ENCODE data around the gene FBXO36.

FBXO36 gene

DNA sequence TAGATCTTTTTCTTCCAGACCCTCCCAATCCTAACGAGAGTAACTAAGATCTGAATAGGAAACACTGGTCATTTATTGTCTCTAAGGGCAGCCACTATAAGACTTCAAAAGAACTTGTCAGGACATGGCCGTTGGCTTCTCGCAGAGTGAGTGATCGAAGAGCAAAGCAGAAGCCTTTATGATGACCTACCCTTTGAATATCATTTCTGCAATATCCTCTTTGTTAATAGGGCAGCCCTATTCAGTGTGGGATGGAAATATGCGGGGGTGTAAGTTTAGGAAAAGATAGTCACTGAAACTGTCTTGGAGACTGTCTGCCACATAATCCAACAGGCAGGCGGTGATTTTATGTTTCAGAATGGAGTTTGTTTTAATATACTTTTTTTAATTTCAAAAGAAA, 70.9 kb downstream of the FBXO36 start:
- in situ Hi-C loops (cut with HindIII; ENCODE audit: low pct_ligation_motif_present, low sequenced_read_pairs), result no loop called here
- DNase-seq, result no peak
- Histone ChIP-seq H3K4me3 (ENCODE audit: low read depth, low read length) (no peak overlapping the region), H3K27ac (no peak overlapping the region), H3K27me3 (replicated peaks) (no peaks in the 10 kb centered on the region), H3K36me3 (replicated peaks) (no peaks in the 10 kb centered on the region)
- TF ChIP-seq, protein P1, sequence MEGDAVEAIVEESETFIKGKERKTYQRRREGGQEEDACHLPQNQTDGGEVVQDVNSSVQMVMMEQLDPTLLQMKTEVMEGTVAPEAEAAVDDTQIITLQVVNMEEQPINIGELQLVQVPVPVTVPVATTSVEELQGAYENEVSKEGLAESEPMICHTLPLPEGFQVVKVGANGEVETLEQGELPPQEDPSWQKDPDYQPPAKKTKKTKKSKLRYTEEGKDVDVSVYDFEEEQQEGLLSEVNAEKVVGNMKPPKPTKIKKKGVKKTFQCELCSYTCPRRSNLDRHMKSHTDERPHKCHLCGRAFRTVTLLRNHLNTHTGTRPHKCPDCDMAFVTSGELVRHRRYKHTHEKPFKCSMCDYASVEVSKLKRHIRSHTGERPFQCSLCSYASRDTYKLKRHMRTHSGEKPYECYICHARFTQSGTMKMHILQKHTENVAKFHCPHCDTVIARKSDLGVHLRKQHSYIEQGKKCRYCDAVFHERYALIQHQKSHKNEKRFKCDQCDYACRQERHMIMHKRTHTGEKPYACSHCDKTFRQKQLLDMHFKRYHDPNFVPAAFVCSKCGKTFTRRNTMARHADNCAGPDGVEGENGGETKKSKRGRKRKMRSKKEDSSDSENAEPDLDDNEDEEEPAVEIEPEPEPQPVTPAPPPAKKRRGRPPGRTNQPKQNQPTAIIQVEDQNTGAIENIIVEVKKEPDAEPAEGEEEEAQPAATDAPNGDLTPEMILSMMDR (IDR thresholded peaks at IDR 0.05; ENCODE audit: low read depth, low read length, missing control alignments), result no peak

DNA sequence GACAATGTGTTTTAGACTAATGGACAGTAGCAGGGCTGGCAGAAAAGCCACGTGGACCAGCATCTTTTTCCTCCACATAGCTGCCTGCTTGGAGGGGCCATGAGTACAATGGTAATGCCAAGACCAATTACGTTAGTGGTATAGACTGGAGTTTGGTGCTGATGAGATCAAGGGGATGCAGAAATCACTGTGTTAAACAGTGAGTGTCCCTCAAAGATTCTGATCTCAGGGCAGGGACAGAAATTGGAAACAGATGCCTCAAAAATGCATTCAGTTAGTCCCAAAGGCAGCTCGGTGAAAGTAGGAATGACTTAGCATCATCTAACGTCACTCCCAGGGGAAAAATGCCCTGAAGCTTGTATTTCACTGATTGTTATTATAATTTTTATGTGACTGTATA, 74.0 kb downstream of the FBXO36 start:
- in situ Hi-C loops (cut with HindIII; ENCODE audit: low pct_ligation_motif_present, low sequenced_read_pairs), result no loop called here
- DNase-seq, result no peak
- H3K4me3 ChIP-seq (ENCODE audit: low read depth, low read length), result no peak overlapping the region
- H3K36me3 ChIP-seq (replicated peaks), result no peaks in the 10 kb centered on the region
- TF ChIP-seq, protein P1 (IDR thresholded peaks at IDR 0.05; ENCODE audit: low read depth, low read length, missing control alignments), result no peak
- H3K27ac ChIP-seq, result no peak overlapping the region
- H3K27me3 ChIP-seq (replicated peaks), result no peaks in the 10 kb centered on the region

DNA sequence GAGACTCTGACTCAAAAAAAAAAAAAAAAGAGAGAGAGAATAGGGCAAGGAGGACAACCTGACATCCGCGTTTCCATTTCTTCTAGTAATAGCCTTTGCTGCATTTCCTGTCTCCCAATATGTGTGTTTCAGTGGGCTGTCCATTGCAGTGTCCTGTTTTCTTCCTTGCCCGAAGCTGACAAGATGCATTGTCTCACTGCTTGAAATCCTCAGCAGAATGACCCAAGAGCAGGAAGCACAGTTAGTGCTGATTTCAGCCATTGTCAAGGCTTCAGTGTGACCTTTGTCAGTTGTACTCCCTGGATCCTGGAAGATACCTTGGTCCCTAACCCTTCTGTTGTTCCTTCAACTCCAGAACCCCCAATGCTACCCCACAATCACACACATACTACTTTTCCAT, 75.3 kb downstream of the FBXO36 start:
- TF ChIP-seq, protein P1 (IDR thresholded peaks at IDR 0.05; ENCODE audit: low read depth, low read length, missing control alignments), result no peak
- in situ Hi-C loops (cut with HindIII; ENCODE audit: low pct_ligation_motif_present, low sequenced_read_pairs), result no loop called here
- H3K27ac ChIP-seq, result no peak overlapping the region

DNA sequence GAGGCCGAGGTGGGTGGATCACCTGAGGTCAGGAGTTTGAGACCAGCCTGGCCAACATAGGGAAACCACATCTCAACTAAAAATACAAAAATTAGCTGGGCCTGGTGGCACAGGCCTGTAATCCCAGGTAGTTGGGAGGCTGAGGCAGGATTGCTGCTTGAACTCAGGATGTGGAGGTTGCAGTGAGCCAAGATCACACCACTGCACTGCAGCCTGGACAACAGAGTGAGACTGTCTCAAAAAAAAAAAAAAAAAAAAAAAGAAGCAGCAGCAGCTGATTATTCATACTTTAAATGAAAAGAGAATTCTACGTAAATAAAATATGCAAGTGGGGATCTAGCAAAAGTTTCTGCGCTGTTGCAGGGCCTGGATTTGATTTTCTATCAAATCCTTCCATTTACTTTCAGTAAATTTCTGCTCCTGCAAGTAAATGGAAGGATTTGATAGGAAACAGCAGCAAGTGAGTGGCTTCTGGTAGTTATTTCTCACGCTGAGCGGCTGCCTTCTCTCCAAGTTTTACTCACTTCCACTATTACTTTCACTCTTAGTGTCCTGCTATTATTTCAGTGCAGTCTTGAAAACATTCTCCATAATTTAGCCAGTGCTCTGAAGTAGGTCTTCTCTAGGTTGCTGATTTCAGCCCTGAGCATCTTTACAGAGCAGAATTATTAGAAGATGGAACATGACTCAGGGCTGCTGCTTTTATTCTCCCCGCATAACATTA, 78.0 kb downstream of the FBXO36 start:
- TF ChIP-seq, protein P1 (IDR thresholded peaks at IDR 0.05; ENCODE audit: low read depth, low read length, missing control alignments), result no peak
- no peak for DNase-seq
- Histone ChIP-seq H3K27me3 (replicated peaks) (no peaks in the 10 kb centered on the region), H3K27ac (no peak overlapping the region), H3K4me3 (ENCODE audit: low read depth, low read length) (no peak overlapping the region), H3K36me3 (replicated peaks) (no peaks in the 10 kb centered on the region)
- in situ Hi-C loops (cut with HindIII; ENCODE audit: low pct_ligation_motif_present, low sequenced_read_pairs), result no loop called here

More for the DNA sequence above, 75.3 kb downstream of the FBXO36 start:
- Histone ChIP-seq H3K27me3 (replicated peaks) (no peaks in the 10 kb centered on the region), H3K36me3 (replicated peaks) (no peaks in the 10 kb centered on the region), H3K4me3 (ENCODE audit: low read depth, low read length) (no peak overlapping the region)
- DNase-seq, result no peak

DNA sequence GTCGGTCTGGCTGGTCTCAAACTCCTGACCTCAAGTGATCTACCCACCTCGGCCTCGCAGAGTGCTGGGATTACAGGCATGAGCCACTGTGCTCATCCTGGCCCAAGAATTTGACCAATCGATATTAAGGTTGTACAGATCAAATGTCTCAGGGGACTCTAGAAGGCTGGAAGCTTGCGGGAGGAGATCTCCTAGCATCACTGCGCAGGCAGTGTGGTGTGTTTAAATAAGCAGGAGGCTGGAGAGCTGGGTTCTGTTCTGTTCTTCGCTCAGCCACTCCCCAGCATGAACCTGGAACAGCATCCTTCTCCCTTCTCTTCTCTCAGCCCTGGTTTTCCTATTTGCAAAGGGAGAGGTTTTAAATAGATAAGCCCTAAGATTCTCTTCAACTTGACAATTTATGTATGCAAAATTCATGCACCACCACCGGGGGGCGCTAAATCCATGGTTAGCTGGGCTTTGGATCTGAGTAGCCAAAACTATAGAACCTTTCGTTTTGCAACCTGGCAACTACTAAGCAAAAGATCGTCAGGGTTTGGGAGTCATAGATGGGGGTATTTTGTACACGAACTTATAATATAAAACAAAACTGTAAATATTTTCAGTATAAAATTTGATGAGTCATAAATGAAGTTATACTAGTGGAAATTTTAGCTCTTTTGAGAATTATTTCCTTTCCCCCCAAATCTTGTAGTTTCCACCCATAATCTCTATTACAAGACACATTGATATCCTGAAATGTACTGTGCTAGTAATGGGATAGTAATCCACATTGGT, 85.8 kb downstream of the FBXO36 start:
- no peak overlapping the region for H3K27ac ChIP-seq
- TF ChIP-seq, protein P1 (IDR thresholded peaks at IDR 0.05; ENCODE audit: low read depth, low read length, missing control alignments), result peak; percentile 84
- in situ Hi-C loops (cut with HindIII; ENCODE audit: low pct_ligation_motif_present, low sequenced_read_pairs), result no loop called here
- no peaks in the 10 kb centered on the region for H3K36me3 ChIP-seq (replicated peaks)
- DNase-seq, result peak; percentile 74
- H3K27me3 ChIP-seq (replicated peaks), result no peaks in the 10 kb centered on the region
- H3K4me3 ChIP-seq (ENCODE audit: low read depth, low read length), result no peak overlapping the region
